ENCODE results near the gene LPAR2.
"Not testable (repeated sequence)": the region's sequence is repeated elsewhere in the genome, so short reads cannot be mapped to it uniquely, and the experiment has no call there.

Gene LPAR2

GRCh38 chr19:19627621-19628500 is at the start of gene LPAR2:
LPAR2 (minus strand) TSS chr19:19628220; CDS start chr19:19627275, 945 bp downstream.
- DNase-seq (ENCODE audit: low read depth in 2 of 2) = peak; percentile 50

GRCh38 chr19:19677579-19677978 is 49.6 kb upstream of the LPAR2 start:
- no peak for DNase-seq (ENCODE audit: low read depth in 2 of 2)

DNA sequence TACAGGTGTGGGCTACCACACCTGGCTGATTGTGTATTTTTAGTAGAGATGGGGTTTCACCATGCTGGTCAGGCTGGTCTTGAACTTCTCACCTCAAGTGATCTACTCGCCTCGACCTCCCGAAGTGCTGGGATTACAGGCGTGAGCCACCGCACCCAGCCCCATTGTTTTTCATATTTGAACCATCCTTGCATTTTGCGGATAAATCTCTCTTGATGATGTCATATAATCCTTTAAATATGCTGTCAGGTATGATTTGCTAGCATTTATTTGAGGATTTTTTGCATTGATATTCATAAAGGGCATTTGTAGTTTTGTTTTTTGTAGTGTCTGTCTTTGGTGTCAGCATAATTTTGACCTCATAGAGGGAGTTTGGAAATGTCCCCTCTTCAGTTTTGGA is 46.3 kb upstream of the LPAR2 start:
- no peak for DNase-seq (ENCODE audit: low read depth in 2 of 2)

- no peak for DNase-seq (ENCODE audit: low read depth in 2 of 2)
Observed at GRCh38 chr19:19672816-19673215, 44.8 kb upstream of the LPAR2 start.

DNA sequence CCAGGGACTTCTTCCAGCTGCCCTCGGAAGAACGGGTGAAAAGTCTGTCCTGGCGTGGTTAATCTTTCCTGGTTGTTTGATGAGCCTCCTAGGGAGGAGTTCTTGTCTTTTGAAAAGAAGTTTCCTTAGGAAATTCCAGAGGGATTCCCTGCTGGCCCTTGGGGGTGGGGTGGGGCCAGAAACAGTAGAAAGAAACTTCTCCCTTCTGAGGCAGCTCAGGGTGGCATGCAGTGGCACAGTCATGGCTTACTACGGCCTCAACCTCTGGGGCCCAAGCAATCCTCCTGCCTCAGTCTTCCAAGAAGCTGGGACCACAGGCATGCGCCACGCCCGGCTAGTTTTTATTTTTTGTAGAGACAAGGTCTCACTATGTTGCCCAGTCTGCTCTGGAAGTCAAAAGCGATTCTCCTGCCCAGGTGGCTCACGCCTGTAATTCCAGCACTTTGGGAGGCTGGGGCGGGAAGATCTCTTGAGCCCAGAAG is 42.1 kb upstream of the LPAR2 start:
- DNase-seq (ENCODE audit: low read depth in 2 of 2) = no peak

GRCh38 chr19:19668230-19669012 is 40.4 kb upstream of the LPAR2 start, which contains the start of gene ZNF101:
ZNF101 (plus strand) TSS chr19:19668839; CDS start chr19:19668964, 125 bp downstream.
- peak; percentile 92 to 95 for DNase-seq (ENCODE audit: low read depth in 2 of 2)

GRCh38 chr19:19665420-19665948 is 37.5 kb upstream of the LPAR2 start:
- DNase-seq (ENCODE audit: low read depth in 2 of 2) = not testable (repeated sequence)

DNA sequence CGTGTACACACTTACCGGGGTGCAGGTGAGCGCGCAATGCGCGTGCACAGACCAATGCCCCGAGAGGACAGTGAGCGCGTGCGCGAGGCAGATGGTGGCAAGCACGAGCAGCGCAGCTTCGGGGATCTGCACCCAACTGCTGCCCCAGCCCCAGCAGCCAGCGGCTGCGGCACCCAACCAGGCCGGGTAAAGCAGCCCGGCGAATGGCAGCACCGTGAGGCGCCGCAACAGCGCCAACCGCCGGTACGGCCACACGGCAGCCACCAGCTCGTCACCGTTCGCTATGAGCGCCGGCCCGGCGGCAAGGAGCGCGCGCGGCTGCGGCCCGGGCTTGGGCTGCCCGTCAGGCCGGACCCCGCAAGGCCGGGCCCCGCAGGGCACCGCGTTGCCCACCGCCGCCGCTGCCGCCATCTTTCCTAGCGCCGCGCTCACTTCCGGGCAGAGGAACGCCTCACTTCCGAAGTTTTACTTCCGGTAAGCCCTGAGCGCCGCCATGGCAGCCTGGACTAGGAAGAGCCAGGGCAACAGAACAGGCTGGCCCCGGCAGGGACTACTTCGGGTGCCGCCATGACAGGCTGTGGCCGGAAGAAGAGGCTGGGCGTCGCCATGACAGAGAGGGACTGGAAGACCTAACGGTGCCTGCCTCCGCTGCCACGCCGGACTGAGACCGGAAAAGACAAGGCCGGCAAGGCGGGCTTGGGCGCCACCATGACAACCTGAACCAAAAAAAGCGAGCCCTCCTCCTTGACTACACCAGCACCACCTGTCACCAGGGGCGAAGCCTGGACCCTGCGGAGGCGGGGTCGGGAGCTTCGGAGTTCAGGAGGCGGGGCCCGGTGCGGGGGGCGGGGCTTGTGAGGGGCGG is 35.5 kb upstream of the LPAR2 start, which contains the start of gene ATP13A1:
TSS of gene ATP13A1 (minus strand) at position 421 of the 865 bp plus-strand sequence. CDS start at position 411, 10 bp downstream.
- DNase-seq (ENCODE audit: low read depth in 2 of 2) = peak; percentile 84 to 85

DNA sequence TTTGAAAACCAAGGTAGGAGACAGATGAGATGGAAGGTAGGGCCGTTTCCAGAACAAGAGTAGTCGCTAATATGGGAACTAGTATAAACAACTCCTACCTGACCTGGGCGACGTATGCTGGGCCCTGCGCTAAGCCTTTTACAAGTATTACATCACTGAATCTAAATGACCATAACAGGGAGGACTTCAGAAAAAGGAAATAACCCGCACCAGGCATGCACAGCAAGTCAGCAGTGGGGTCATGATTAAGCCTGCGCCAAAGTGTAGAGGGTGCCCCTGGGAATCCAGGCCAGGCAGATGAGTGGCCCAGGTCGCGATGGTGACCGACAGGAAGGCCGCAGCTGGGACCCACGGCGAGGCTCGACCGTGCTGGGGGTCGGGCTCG is 34.8 kb upstream of the LPAR2 start:
- no peak for DNase-seq (ENCODE audit: low read depth in 2 of 2)

GRCh38 chr19:19662344-19662743 is 34.3 kb upstream of the LPAR2 start:
- DNase-seq (ENCODE audit: low read depth in 2 of 2) = no peak

DNA sequence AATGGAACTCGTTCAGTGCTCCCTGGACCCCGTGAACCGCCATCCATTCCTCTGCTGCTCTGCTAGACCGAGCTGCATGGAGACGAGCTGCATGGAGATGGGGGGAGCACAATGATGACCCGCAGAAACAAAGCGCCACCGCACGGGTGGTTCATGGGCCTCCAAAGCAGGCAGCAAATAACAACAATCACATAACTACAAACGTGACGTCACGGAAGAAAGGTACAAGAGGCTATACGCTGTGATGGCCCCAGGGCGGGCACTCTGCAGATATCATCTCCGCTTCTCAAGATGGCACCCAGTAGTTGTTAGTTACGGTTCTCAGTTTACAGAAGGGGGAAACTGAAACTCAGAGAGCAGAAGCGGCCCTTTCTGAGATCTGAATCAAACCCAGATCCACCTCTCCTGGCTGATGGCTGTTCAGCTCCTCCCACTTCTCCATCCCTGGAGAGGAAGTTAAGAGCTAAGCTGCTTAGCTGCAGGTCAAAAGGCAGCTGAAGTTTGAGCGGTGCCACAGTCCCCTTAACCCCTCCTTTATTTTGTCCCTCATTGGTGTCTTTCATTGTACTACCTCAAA is 33.7 kb upstream of the LPAR2 start:
- peak in 1 of 2 donors; percentile 30 for DNase-seq (ENCODE audit: low read depth in 2 of 2)

- DNase-seq (ENCODE audit: low read depth in 2 of 2) = no peak
Observed at GRCh38 chr19:19661141-19661674, 33.2 kb upstream of the LPAR2 start.

GRCh38 chr19:19659646-19660245 is 31.7 kb upstream of the LPAR2 start:
- DNase-seq (ENCODE audit: low read depth in 2 of 2) = no peak

- no peak for DNase-seq (ENCODE audit: low read depth in 2 of 2)
Observed at GRCh38 chr19:19657397-19657783, 29.4 kb upstream of the LPAR2 start.

- no peak for DNase-seq (ENCODE audit: low read depth in 2 of 2)
Observed at GRCh38 chr19:19656451-19657396, 28.7 kb upstream of the LPAR2 start.

DNA sequence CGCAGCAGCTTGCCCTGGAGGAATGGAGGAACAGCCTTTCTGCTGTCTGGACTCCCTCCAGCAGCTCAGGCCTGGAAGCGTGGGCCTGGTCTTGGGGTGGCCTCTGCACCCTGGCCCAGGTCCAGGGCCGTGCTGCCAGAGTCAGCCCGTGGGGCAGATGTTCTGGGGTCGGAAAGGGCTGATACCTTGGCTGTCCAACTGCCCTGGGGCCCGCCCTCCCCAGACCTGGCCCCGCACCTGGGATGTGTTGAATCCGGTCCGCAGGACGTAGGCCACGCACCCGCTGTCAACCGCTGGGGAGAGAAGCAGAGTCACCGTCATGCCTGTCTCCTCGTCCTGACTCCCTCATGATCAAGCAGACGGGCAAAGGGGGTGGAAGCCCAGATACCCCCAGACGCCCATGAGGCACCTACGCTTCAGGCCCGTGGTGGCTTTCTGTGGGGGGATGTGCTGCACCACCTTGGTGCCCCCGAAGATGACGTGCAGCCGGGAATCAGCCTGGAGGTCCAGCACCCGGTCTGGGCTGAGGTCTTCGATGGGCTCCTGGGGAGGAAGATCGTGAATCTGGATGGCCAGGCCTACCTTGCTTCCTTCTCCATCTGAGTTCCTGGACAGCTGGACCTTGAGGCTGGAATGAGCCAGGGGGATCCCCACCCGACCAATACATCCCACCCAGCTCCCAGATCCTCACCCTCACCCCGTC is 27.8 kb upstream of the LPAR2 start:
- no peak for DNase-seq (ENCODE audit: low read depth in 2 of 2)

DNA sequence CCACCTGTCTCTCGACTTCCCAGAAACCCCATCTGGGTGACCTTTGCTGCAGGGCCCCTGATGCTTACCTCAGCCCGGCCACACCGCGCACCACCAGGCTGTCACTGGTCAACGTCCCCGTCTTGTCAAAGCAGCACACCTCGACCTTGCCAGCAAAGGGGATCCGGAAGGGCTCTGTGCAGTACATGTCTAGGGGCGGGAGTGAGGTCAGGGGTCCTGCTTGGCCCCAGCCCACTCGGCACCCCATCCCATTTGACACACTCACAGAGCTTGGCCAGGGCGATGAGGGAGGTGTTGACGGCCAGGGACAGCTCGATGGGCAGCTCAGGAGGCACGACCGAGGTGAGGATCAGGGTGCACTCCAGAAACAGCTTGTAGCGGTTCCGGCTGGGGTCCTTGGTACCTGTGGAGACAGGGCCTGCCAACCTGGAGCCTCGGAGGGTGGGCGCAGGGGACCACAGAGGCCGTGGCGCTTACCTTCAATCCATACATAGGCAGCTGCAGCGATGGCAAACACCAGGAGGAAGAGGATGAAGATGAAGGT is 27.1 kb upstream of the LPAR2 start:
- DNase-seq (ENCODE audit: low read depth in 2 of 2) = no peak

GRCh38 chr19:19654441-19654840 is 26.4 kb upstream of the LPAR2 start:
- DNase-seq (ENCODE audit: low read depth in 2 of 2) = no peak
